Measurements from ENCODE around the gene CAVIN4.

- TF ChIP-seq, protein P1, sequence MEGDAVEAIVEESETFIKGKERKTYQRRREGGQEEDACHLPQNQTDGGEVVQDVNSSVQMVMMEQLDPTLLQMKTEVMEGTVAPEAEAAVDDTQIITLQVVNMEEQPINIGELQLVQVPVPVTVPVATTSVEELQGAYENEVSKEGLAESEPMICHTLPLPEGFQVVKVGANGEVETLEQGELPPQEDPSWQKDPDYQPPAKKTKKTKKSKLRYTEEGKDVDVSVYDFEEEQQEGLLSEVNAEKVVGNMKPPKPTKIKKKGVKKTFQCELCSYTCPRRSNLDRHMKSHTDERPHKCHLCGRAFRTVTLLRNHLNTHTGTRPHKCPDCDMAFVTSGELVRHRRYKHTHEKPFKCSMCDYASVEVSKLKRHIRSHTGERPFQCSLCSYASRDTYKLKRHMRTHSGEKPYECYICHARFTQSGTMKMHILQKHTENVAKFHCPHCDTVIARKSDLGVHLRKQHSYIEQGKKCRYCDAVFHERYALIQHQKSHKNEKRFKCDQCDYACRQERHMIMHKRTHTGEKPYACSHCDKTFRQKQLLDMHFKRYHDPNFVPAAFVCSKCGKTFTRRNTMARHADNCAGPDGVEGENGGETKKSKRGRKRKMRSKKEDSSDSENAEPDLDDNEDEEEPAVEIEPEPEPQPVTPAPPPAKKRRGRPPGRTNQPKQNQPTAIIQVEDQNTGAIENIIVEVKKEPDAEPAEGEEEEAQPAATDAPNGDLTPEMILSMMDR (IDR thresholded peaks at IDR 0.05; ENCODE audit: low read depth, low read length, poor library complexity, severe bottlenecking), result no peak
- TF ChIP-seq EZH2phosphoT487 (IDR thresholded peaks at IDR 0.05; ENCODE audit: borderline replicate concordance, low read length), result no peak
These were observed at the start of gene CAVIN4 for GRCh38 chr9:100577776-100578448.

Measured in DOHH2 (cell line).